ENCODE data around the gene RAB26.
"Not testable (repeated sequence)": the region's sequence is repeated elsewhere in the genome, so short reads cannot be mapped to it uniquely, and the experiment has no call there.

- not testable (repeated sequence) for TF ChIP-seq POLR2AphosphoS5 (IDR thresholded peaks at IDR 0.05; ENCODE audit: borderline replicate concordance, low read depth, low read length); EZH2 (IDR thresholded peaks at IDR 0.05)
These were observed 18.5 kb upstream of the RAB26 start for GRCh38 chr16:2129890-2130447.
